Cardiac fibroblast (primary cell): ENCODE data around the gene FNIP2.

Source experiments
- DNase-seq, 2 donors: peaks; one replicate each; pipeline versions ENCODE4 v3.0.0 to v3.0.0-alpha.2; 2010; ENCODE audit warnings: low read depth in 2 of 2
- H3K4me3 ChIP-seq, 2 donors: replicated peaks in 1 of 2; 1 replicate in 1 of 2; 2 replicates in 1 of 2; pipeline ENCODE4 v1.5.1; 2011; ENCODE audit warnings: low read depth in 2 of 2, low read length in 2 of 2, mild to moderate bottlenecking in 2 of 2, moderate library complexity in 1 of 2
- TF ChIP-seq, protein P1 (sequence below): IDR thresholded peaks from one replicate; pipeline ENCODE4 v1.5.1; 2011; ENCODE audit warnings: low read depth, mild to moderate bottlenecking, low read length, inconsistent platforms

The FNIP2 gene

GRCh38 chr4:158763462-158763861 lies 5.4 kb upstream of the FNIP2 start:
- no peak for DNase-seq
- H3K4me3 ChIP-seq = no peak overlapping the region
- TF ChIP-seq, protein P1, sequence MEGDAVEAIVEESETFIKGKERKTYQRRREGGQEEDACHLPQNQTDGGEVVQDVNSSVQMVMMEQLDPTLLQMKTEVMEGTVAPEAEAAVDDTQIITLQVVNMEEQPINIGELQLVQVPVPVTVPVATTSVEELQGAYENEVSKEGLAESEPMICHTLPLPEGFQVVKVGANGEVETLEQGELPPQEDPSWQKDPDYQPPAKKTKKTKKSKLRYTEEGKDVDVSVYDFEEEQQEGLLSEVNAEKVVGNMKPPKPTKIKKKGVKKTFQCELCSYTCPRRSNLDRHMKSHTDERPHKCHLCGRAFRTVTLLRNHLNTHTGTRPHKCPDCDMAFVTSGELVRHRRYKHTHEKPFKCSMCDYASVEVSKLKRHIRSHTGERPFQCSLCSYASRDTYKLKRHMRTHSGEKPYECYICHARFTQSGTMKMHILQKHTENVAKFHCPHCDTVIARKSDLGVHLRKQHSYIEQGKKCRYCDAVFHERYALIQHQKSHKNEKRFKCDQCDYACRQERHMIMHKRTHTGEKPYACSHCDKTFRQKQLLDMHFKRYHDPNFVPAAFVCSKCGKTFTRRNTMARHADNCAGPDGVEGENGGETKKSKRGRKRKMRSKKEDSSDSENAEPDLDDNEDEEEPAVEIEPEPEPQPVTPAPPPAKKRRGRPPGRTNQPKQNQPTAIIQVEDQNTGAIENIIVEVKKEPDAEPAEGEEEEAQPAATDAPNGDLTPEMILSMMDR = no peak

- no peak overlapping the region for H3K4me3 ChIP-seq
- TF ChIP-seq, protein P1 = no peak
- no peak for DNase-seq
Observed at GRCh38 chr4:158766434-158767044, 2.3 kb upstream of the FNIP2 start.

GRCh38 chr4:158767451-158767850 lies 1.4 kb upstream of the FNIP2 start:
- TF ChIP-seq, protein P1 = no peak
- no peak for DNase-seq
- H3K4me3 ChIP-seq = no peak overlapping the region

- peak overlapping the region; percentile 89 to 96 for H3K4me3 ChIP-seq
- TF ChIP-seq, protein P1 = no peak
- peak in 1 of 2 donors; percentile 65 for DNase-seq
Observed at GRCh38 chr4:158769175-158769921, 522 bp downstream of the FNIP2 start.

DNA sequence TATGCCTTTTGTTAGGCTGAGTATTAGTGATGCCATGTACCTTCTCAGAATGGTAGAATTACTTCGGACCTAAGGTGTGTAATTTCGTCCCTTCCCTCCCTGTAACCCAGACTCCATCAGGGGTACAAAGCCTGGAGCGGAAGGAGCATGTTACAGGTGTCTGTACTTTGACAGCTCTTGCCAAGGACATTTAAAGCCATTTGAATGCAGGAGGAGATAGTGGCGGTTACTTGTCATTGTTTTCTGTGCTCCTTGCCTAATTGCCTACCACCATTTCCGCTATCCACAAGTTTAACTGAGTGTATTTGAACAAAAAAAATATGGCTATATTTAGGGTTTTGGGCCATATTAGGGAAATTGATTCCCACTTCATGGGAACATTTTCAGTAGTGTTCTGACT lies 1.8 kb downstream of the FNIP2 start:
- no peak for DNase-seq
- H3K4me3 ChIP-seq = no peak overlapping the region
- TF ChIP-seq, protein P1 = no peak

DNA sequence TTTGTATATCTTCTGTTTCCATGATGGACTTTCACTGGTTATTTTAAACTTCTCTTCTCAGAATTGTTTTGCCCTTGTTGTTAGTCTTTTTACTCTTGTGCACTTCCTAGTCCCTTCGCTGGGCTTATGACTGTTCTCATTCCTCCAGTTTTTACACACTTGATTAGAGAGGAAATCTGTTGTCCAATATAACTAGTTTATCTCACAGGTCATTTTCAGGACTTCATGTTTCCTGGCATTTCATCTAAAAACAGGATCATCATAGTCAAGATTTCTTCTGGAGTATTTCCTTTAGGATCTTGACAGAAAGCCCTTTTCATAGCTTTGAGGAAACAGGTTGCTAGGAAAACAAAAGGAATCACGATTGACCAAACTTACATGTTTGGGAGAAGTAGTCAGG lies 3.0 kb downstream of the FNIP2 start:
- TF ChIP-seq, protein P1 = no peak
- DNase-seq = no peak
- no peak overlapping the region for H3K4me3 ChIP-seq
